IMR-90 (cell line): ENCODE data around the gene SERPIND1. TPM values are rescaled to one million over a fixed set of nuclear protein-coding genes. Genes with fewer than 3 reads are reported as not detected.
A peak's percentile ranks its signal among the peaks of the same experiment; 100 is the strongest.

ENCODE experiments used
- ATAC-seq: fragments of 200-7000 bp; cut with Tn5 transposase; 2 replicates; pipeline ENCODE4 v1.9.1; 2020; ENCODE audit warnings: low read depth, mild to moderate bottlenecking, moderate library complexity
- BruUV-seq: library from RNA; stranded (reverse); fragments of 400-500 nt; replicated peaks from 2 replicates; lab custom pipeline; 2021; lab: Mats Ljungman, UMichigan
- CTCF ChIA-PET: fragments of 300-600 bp; formaldehyde crosslinking; extraction: SDS; loops from one replicate; lab custom pipeline; 2021; ENCODE audit warnings: antibody characterized with exemption; lab: Yijun Ruan, JAX
- POLR2A ChIA-PET: fragments of 300-600 bp; sonication (Branson Sonifier 250); formaldehyde crosslinking; loops from one replicate; lab custom pipeline; 2022; ENCODE audit warnings: antibody characterized with exemption; ENCODE audit not compliant: unreplicated experiment; lab: Charles Lee
- DNase-seq: peaks from one replicate; pipeline ENCODE4 v3.0.0; 2013
- H2AFZ ChIP-seq: replicated peaks from 2 replicates; pipeline ENCODE3; 2013; ENCODE audit warnings: low read length, mild to moderate bottlenecking; ENCODE audit not compliant: poor library complexity
- H2AK5ac ChIP-seq: 2 replicates; pipeline ENCODE4 v1.6.1; 2013; ENCODE audit warnings: low read depth, low read length, inconsistent platforms
- H2AK9ac ChIP-seq: replicated peaks from 2 replicates; pipeline ENCODE3; 2013; ENCODE audit warnings: mild to moderate bottlenecking, low read depth, low read length, moderate library complexity; ENCODE audit not compliant: poor library complexity
- H2BK120ac ChIP-seq: 2 replicates; pipeline ENCODE4 v1.6.1; 2013; ENCODE audit warnings: low read depth, low read length, inconsistent platforms
- H2BK15ac ChIP-seq: 3 replicates; pipeline ENCODE4 v1.6.1; 2013; ENCODE audit warnings: low read depth, low read length, inconsistent platforms
- H2BK20ac ChIP-seq: 2 replicates; pipeline ENCODE4 v1.6.1; 2013; ENCODE audit warnings: low read depth, mild to moderate bottlenecking, inconsistent platforms, low read length, moderate library complexity
- H2BK5ac ChIP-seq: 2 replicates; pipeline ENCODE4 v1.6.1; 2013; ENCODE audit warnings: mild to moderate bottlenecking, low read depth, low read length, inconsistent platforms; ENCODE audit not compliant: poor library complexity, severe bottlenecking
- H3K14ac ChIP-seq: replicated peaks from 2 replicates; pipeline ENCODE4 v1.6.1; 2013; ENCODE audit warnings: low read depth, low read length, inconsistent platforms
- H3K18ac ChIP-seq: 2 replicates; pipeline ENCODE4 v1.6.1; 2013; ENCODE audit warnings: low read depth, low read length, control low read depth
- H3K23ac ChIP-seq: 2 replicates; pipeline ENCODE4 v1.6.1; 2013; ENCODE audit warnings: low read depth, low read length, inconsistent platforms
- H3K27ac ChIP-seq: 2 replicates; pipeline ENCODE4 v1.5.1; 2013; ENCODE audit warnings: mild to moderate bottlenecking, control low read depth, low read length; ENCODE audit not compliant: insufficient read depth
- H3K27me3 ChIP-seq: 2 replicates; pipeline ENCODE4 v1.6.1; 2013; ENCODE audit warnings: low read length; ENCODE audit not compliant: control insufficient read depth, insufficient read depth
- H3K36me3 ChIP-seq: 2 replicates; pipeline ENCODE4 v1.6.1; 2013; ENCODE audit warnings: low read length, mixed read lengths; ENCODE audit not compliant: control insufficient read depth, insufficient read depth
- H3K4ac ChIP-seq: 2 replicates; pipeline ENCODE4 v1.6.1; 2013; ENCODE audit warnings: low read depth, low read length, inconsistent platforms
- H3K4me1 ChIP-seq: 2 replicates; pipeline ENCODE4 v1.6.1; 2013; ENCODE audit warnings: low read length, mixed read lengths; ENCODE audit not compliant: control insufficient read depth, insufficient read depth
- H3K4me2 ChIP-seq: 2 replicates; pipeline ENCODE4 v1.6.1; 2013; ENCODE audit warnings: low read depth, mild to moderate bottlenecking, control low read depth, low read length, moderate library complexity
- H3K4me3 ChIP-seq: 2 replicates; pipeline ENCODE4 v1.5.1; 2013; ENCODE audit warnings: low read depth, mild to moderate bottlenecking, control low read depth, low read length, moderate library complexity; ENCODE audit not compliant: insufficient read depth
- H3K56ac ChIP-seq: 2 replicates; pipeline ENCODE4 v1.6.1; 2013; ENCODE audit warnings: low read length, inconsistent platforms; ENCODE audit not compliant: insufficient read depth; ENCODE audit errors: extremely low read depth
- H3K79me1 ChIP-seq, 2 experiments: 2 replicates each; pipeline ENCODE4 v1.6.1; 2013; ENCODE audit warnings: low read length in 2 of 2, inconsistent platforms in 1 of 2, low read depth in 1 of 2
- H3K9ac ChIP-seq: 2 replicates; pipeline ENCODE4 v1.6.1; 2013; ENCODE audit warnings: low read depth, low read length, control low read depth
- H3K9me1 ChIP-seq: 2 replicates; pipeline ENCODE4 v1.6.1; 2013; ENCODE audit warnings: low read length, inconsistent platforms; ENCODE audit not compliant: insufficient read depth
- H3K9me3 ChIP-seq: 2 replicates; pipeline ENCODE4 v1.6.1; 2013; ENCODE audit warnings: low read length; ENCODE audit not compliant: control insufficient read depth, insufficient read depth
- H4K20me1 ChIP-seq: 2 replicates; pipeline ENCODE4 v1.6.1; 2013; ENCODE audit warnings: low read length, inconsistent platforms; ENCODE audit not compliant: insufficient read depth
- H4K5ac ChIP-seq: 2 replicates; pipeline ENCODE4 v1.6.1; 2013; ENCODE audit warnings: mild to moderate bottlenecking, low read depth, low read length, control low read depth
- H4K8ac ChIP-seq, 2 experiments: 2 replicates each; pipeline ENCODE4 v1.6.1; 2013; ENCODE audit warnings: low read depth in 2 of 2, low read length in 2 of 2, control low read depth in 1 of 2, inconsistent platforms in 1 of 2
- H4K91ac ChIP-seq: 2 replicates; pipeline ENCODE4 v1.6.1; 2013; ENCODE audit warnings: low read depth, low read length, inconsistent platforms; ENCODE audit not compliant: insufficient read depth
- CHD1 ChIP-seq: IDR thresholded peaks from 2 replicates; pipeline ENCODE4 v1.6.1; 2012; ENCODE audit warnings: low read depth, low read length, improper control_type of control experiment
- CTCF ChIP-seq: conservative IDR thresholded peaks from 2 replicates; pipeline ENCODE4 v1.5.1; 2012; ENCODE audit warnings: mild to moderate bottlenecking, low read depth, low read length, improper control_type of control experiment
- MAZ ChIP-seq: IDR thresholded peaks from 2 replicates; pipeline ENCODE4 v1.6.1; 2012; ENCODE audit warnings: low read depth, mild to moderate bottlenecking, low read length, improper control_type of control experiment, moderate library complexity, borderline replicate concordance
- NFE2L2 ChIP-seq: fragments of 150-350 bp; IDR thresholded peaks from 2 replicates; pipeline ENCODE4 v1.6.1; 2016; ENCODE audit warnings: low read depth, mild to moderate bottlenecking, low read length
- POLR2A ChIP-seq: IDR thresholded peaks from 2 replicates; pipeline ENCODE4 v1.6.1; 2012; ENCODE audit warnings: mild to moderate bottlenecking, low read depth, low read length
- RAD21 ChIP-seq: IDR thresholded peaks from 2 replicates; pipeline ENCODE4 v1.6.1; 2012; ENCODE audit warnings: low read length, improper control_type of control experiment
- RCOR1 ChIP-seq: IDR thresholded peaks from 2 replicates; pipeline ENCODE4 v1.6.1; 2012; ENCODE audit warnings: mild to moderate bottlenecking, low read length, improper control_type of control experiment; ENCODE audit not compliant: insufficient replicate concordance
- SMC3 ChIP-seq: fragments of 150-350 bp; IDR thresholded peaks from 2 replicates; pipeline ENCODE4 v1.6.1; 2016; ENCODE audit warnings: low read depth, mild to moderate bottlenecking, antibody characterized with exemption, low read length, moderate library complexity
- WGBS, 2 experiments: methylation state at CpG; one replicate each; pipeline versions ENCODE4 v1.1.5 to v1.1.7; 2013; ENCODE audit warnings: missing lambda C conversion rate in 2 of 2; ENCODE audit not compliant: insufficient read length in 1 of 2; ENCODE audit errors: extremely low coverage in 2 of 2; 5-methylcytosine and 5-hydroxymethylcytosine counted together
- dilution Hi-C: fragments of 300-500 bp; cut with HindIII; formaldehyde crosslinking; loops from one replicate; pipeline ENCODE4 v1.14.3; 2018; ENCODE audit warnings: low sequenced_read_pairs; ENCODE audit not compliant: unreplicated experiment
- in situ Hi-C: fragments of 300-500 bp; cut with MboI; formaldehyde crosslinking; loops from 3 replicates; pipeline ENCODE4 v1.14.3; 2019; ENCODE audit warnings: low sequenced_read_pairs, inconsistent platforms, mixed read lengths
- intact Hi-C: fragments of 100-400 bp; cut with micrococcal nuclease; formaldehyde crosslinking; loops from 2 replicates; pipeline ENCODE4 v1.10.0; 2022
- polyA plus RNA-seq, 3 experiments: library from polyadenylated mRNA; depleted of rRNA; stranded (reverse); fragments of >200 nt; gene quantifications; 2 replicates each; pipeline ENCODE4 v1.2.3, GENCODE V29; 2012; ENCODE audit warnings: low replicate concordance in 1 of 3
- total RNA-seq: library from RNA; depleted of rRNA; stranded (reverse); fragments of >200 nt; gene quantifications from 2 replicates; pipeline ENCODE4 v1.2.3, GENCODE V29; 2012

Gene SERPIND1
- total and polyA plus RNA-seq, 2 of the 4 experiments (the other 2 are of a cell fraction): 0.12 TPM; not detected in 1

GRCh38 chr22:20803696-20804324 lies 29.9 kb downstream of the SERPIND1 start:
- POLR2A ChIA-PET: no interaction called here
- intact Hi-C loops: loop anchor here (1.0 to 10.0 kb wide), 4 partner anchors 81 to 178 kb away; partner anchors contain the start of genes CRKL and LZTR1

More at GRCh38 chr22:20803696-20804324, 29.9 kb downstream of the SERPIND1 start:
- WGBS, 2 experiments: 58% methylated on average over 5 of the region's 11 CpGs; no CpG with 5 or more reads in 1 of the 2 experiments
- no peak overlapping the region for H3K14ac ChIP-seq
- H3K18ac ChIP-seq: no peak overlapping the region
- H3K9me1 ChIP-seq: peaks cover 3% of the 10 kb centered on the region
- H2BK5ac ChIP-seq: no peak overlapping the region
- H4K20me1 ChIP-seq: no peaks in the 10 kb centered on the region
- H4K8ac ChIP-seq: peak overlapping the region in 1 of 2 experiments; percentile 64; a peak in 1 of 4 replicates
- H2AFZ ChIP-seq: peak overlapping the region; percentile 34
- no peak overlapping the region for H3K9ac ChIP-seq
- H2BK20ac ChIP-seq: no peak overlapping the region
- H4K91ac ChIP-seq: no peak overlapping the region
- no peak overlapping the region for H2BK15ac ChIP-seq
- BruUV-seq: no TSS peak
- no peak overlapping the region for H3K23ac ChIP-seq
- DNase-seq (peak; percentile 44), ATAC-seq (peak; percentile 54)
- dilution Hi-C loops (no loop called here), in situ Hi-C loops (no loop called here)
- no peak overlapping the region for H3K56ac ChIP-seq
- peak; percentile 71 for TF ChIP-seq RAD21
- TF ChIP-seq NFE2L2: no peak
- no peak for TF ChIP-seq POLR2A
- no peak for TF ChIP-seq CHD1
- TF ChIP-seq MAZ: no peak
- peak; percentile 47 for TF ChIP-seq SMC3
- TF ChIP-seq RCOR1: no peak
- TF ChIP-seq CTCF: peak; percentile 60
- CTCF ChIA-PET: interaction anchor here (0.6 to 2.4 kb wide), 5 partner anchors 9 to 158 kb away, joined by 4 to 11 read pairs (median 5); no protein-coding TSS in a partner anchor
- no peak overlapping the region for H3K27ac ChIP-seq
- H3K4me2 ChIP-seq: no peak overlapping the region
- no peak overlapping the region for H3K4me3 ChIP-seq
- H2AK9ac ChIP-seq: peak overlapping the region; percentile 25
- peaks cover 41% of the 10 kb centered on the region for H3K36me3 ChIP-seq
- H3K27me3 ChIP-seq: no peaks in the 10 kb centered on the region
- peaks cover 7% of the 10 kb centered on the region for H3K4me1 ChIP-seq
- peak overlapping the region; percentile 66; the same call in 1 of the 2 replicates for H2AK5ac ChIP-seq
- H3K4ac ChIP-seq: no peak overlapping the region
- peaks cover 5 to 23% of the 10 kb centered on the region in 2 experiments; a peak in 3 of 4 replicates for H3K79me1 ChIP-seq
- H4K5ac ChIP-seq: no peak overlapping the region
- H2BK120ac ChIP-seq: no peak overlapping the region
- no peaks in the 10 kb centered on the region for H3K9me3 ChIP-seq
